H9 (cell line): ENCODE data around the gene IRF7. TPM values are rescaled to one million over a fixed set of nuclear protein-coding genes. Genes with fewer than 3 reads are reported as not detected.

Source experiments
- DNase-seq: peaks from one replicate; pipeline ENCODE4 v3.0.0-alpha.2; 2017
- H2AFZ ChIP-seq: one replicate; pipeline ENCODE4 v1.6.1; 2013; ENCODE audit warnings: mild to moderate bottlenecking, low read length, control low read depth, moderate library complexity
- H2AK5ac ChIP-seq: 2 replicates; pipeline ENCODE4 v1.6.1; 2013; ENCODE audit warnings: low read length, control low read depth, mixed read lengths; ENCODE audit not compliant: insufficient read length
- H2BK120ac ChIP-seq: one replicate; pipeline ENCODE4 v1.6.1; 2013; ENCODE audit warnings: low read depth, mild to moderate bottlenecking, low read length, control low read depth, inconsistent platforms; ENCODE audit not compliant: poor library complexity, severe bottlenecking
- H2BK12ac ChIP-seq: 2 replicates; pipeline ENCODE4 v1.6.1; 2013; ENCODE audit warnings: low read length, control low read depth, mixed read lengths, low read depth; ENCODE audit not compliant: insufficient read length
- H2BK15ac ChIP-seq: 2 replicates; pipeline ENCODE4 v1.6.1; 2013; ENCODE audit warnings: low read depth, low read length, control low read depth
- H2BK20ac ChIP-seq: one replicate; pipeline ENCODE4 v1.6.1; 2013; ENCODE audit warnings: low read depth, mild to moderate bottlenecking, low read length, control low read depth, inconsistent platforms; ENCODE audit not compliant: poor library complexity, severe bottlenecking
- H2BK5ac ChIP-seq: 2 replicates; pipeline ENCODE4 v1.6.1; 2013; ENCODE audit warnings: low read length, control low read depth, mixed read lengths; ENCODE audit not compliant: insufficient read length
- H3K14ac ChIP-seq: 2 replicates; pipeline ENCODE4 v1.6.1; 2013; ENCODE audit warnings: low read length, control low read depth; ENCODE audit not compliant: insufficient read depth
- H3K18ac ChIP-seq: 2 replicates; pipeline ENCODE4 v1.6.1; 2013; ENCODE audit warnings: low read depth, mild to moderate bottlenecking, mixed read lengths, low read length, control low read depth; ENCODE audit not compliant: insufficient read length
- H3K23ac ChIP-seq: 2 replicates; pipeline ENCODE4 v1.6.1; 2013; ENCODE audit warnings: low read length, control low read depth, mixed read lengths, low read depth; ENCODE audit not compliant: insufficient read length
- H3K23me2 ChIP-seq: 2 replicates; pipeline ENCODE4 v1.6.1; 2013; ENCODE audit warnings: low read depth, mild to moderate bottlenecking, mixed read lengths, low read length, control low read depth; ENCODE audit not compliant: insufficient read length, poor library complexity, severe bottlenecking
- H3K27ac ChIP-seq: 2 replicates; pipeline ENCODE4 v1.5.1; 2013; ENCODE audit warnings: low read length, control low read depth, mixed read lengths, low read depth; ENCODE audit not compliant: insufficient read length
- H3K27me3 ChIP-seq: 2 replicates; pipeline ENCODE4 v1.6.1; 2013; ENCODE audit warnings: low read length, control low read depth, inconsistent platforms; ENCODE audit not compliant: insufficient read depth
- H3K4ac ChIP-seq: 2 replicates; pipeline ENCODE4 v1.6.1; 2013; ENCODE audit warnings: low read depth, mild to moderate bottlenecking, control low read depth, inconsistent platforms, low read length, moderate library complexity
- H3K4me1 ChIP-seq: 2 replicates; pipeline ENCODE4 v1.6.1; 2013; ENCODE audit warnings: low read length, control low read depth, inconsistent platforms; ENCODE audit not compliant: insufficient read depth
- H3K4me2 ChIP-seq: 2 replicates; pipeline ENCODE4 v1.6.1; 2013; ENCODE audit warnings: low read length, control low read depth, mixed read lengths; ENCODE audit not compliant: insufficient read length, insufficient read depth
- H3K56ac ChIP-seq: 2 replicates; pipeline ENCODE4 v1.6.1; 2013; ENCODE audit warnings: low read depth, mild to moderate bottlenecking, mixed read lengths, low read length, control low read depth; ENCODE audit not compliant: insufficient read length
- H3K79me1 ChIP-seq: 2 replicates; pipeline ENCODE4 v1.6.1; 2013; ENCODE audit warnings: low read depth, mild to moderate bottlenecking, moderate library complexity, low read length, control low read depth, inconsistent platforms; ENCODE audit not compliant: insufficient read depth, poor library complexity, severe bottlenecking
- H3K79me2 ChIP-seq: 2 replicates; pipeline ENCODE4 v1.6.1; 2013; ENCODE audit warnings: low read length, control low read depth, inconsistent platforms; ENCODE audit not compliant: insufficient read depth
- H3K9ac ChIP-seq: 2 replicates; pipeline ENCODE4 v1.6.1; 2013; ENCODE audit warnings: low read length, control low read depth, mixed read lengths; ENCODE audit not compliant: insufficient read length; ENCODE audit errors: extremely low read depth
- H3K9me3 ChIP-seq: one replicate; pipeline ENCODE4 v1.6.1; 2013; ENCODE audit warnings: low read depth, low read length, inconsistent platforms; ENCODE audit not compliant: control insufficient read depth
- H3T11ph ChIP-seq: one replicate; pipeline ENCODE4 v1.6.1; 2013; ENCODE audit warnings: mild to moderate bottlenecking, low read length, control low read depth, inconsistent platforms
- H4K20me1 ChIP-seq: one replicate; pipeline ENCODE4 v1.6.1; 2013; ENCODE audit not compliant: control insufficient read depth, insufficient read length, insufficient read depth
- H4K5ac ChIP-seq: 2 replicates; pipeline ENCODE4 v1.6.1; 2013; ENCODE audit warnings: low read depth, mild to moderate bottlenecking, mixed read lengths, low read length, control low read depth; ENCODE audit not compliant: insufficient read length
- H4K8ac ChIP-seq: replicated peaks from 2 replicates; pipeline ENCODE4 v1.6.1; 2013; ENCODE audit warnings: low read length, control low read depth, mixed read lengths, low read depth; ENCODE audit not compliant: insufficient read length
- H4K91ac ChIP-seq: 2 replicates; pipeline ENCODE4 v1.6.1; 2013; ENCODE audit warnings: low read depth, mild to moderate bottlenecking, moderate library complexity, mixed read lengths, low read length, control low read depth; ENCODE audit not compliant: insufficient read length
- H3K27ac Mint-ChIP-seq, 3 experiments: 2 replicates in 2 of 3; 3 replicates in 1 of 3; pipeline ENCODE4 v1.8.0; 2020 to 2021; ENCODE audit warnings: mixed read lengths in 3 of 3, mild to moderate bottlenecking in 1 of 3, moderate library complexity in 1 of 3
- H3K27me3 Mint-ChIP-seq: 2 replicates; pipeline ENCODE4 v1.8.0; 2021; ENCODE audit warnings: low read depth, mild to moderate bottlenecking, moderate library complexity, mixed read lengths
- H3K36me3 Mint-ChIP-seq, 3 experiments: 2 replicates in 2 of 3; 3 replicates in 1 of 3; pipeline ENCODE4 v1.8.0; 2020 to 2021; ENCODE audit warnings: low read depth in 3 of 3, mixed read lengths in 3 of 3; ENCODE audit not compliant: insufficient read depth in 1 of 3
- H3K4me1 Mint-ChIP-seq, 2 experiments: 2 replicates each; pipeline ENCODE4 v1.8.0; 2020; ENCODE audit warnings: mixed read lengths in 2 of 2
- H3K4me3 Mint-ChIP-seq, 2 experiments: 2 replicates in 1 of 2; 3 replicates in 1 of 2; pipeline ENCODE4 v1.8.0; 2020 to 2021; ENCODE audit warnings: mild to moderate bottlenecking in 2 of 2, mixed read lengths in 2 of 2, moderate library complexity in 1 of 2
- H3K9me3 Mint-ChIP-seq, 2 experiments: 2 replicates in 1 of 2; 3 replicates in 1 of 2; pipeline ENCODE4 v1.8.0; 2020; ENCODE audit warnings: mild to moderate bottlenecking in 2 of 2, mixed read lengths in 2 of 2, moderate library complexity in 1 of 2
- WGBS: extraction: QIAGEN DNeasy Blood & Tissue Kit; methylation state at CpG from one replicate; pipeline ENCODE4 v1.1.7; 2013; ENCODE audit warnings: missing lambda C conversion rate, low lambda C conversion rate, mixed read lengths; ENCODE audit not compliant: insufficient read length; ENCODE audit errors: extremely low coverage; 5-methylcytosine and 5-hydroxymethylcytosine counted together
- total RNA-seq: library from RNA; stranded (reverse); gene quantifications from 2 replicates; pipeline ENCODE4 v1.2.1, GENCODE V29; 2021
- TF ChIP-seq, protein P1 (sequence below): fragments of 200-600 bp; sonication (generic); conservative IDR thresholded peaks from 3 replicates; pipeline ENCODE4 v1.8.0; 2021; ENCODE audit warnings: antibody characterized with exemption, mild to moderate bottlenecking

IRF7 gene
- total RNA-seq, 1 experiment from 2014 or later = 9.8 TPM

- H3K36me3 Mint-ChIP-seq = peaks cover 0 to 3% (median 0%) of the 10 kb centered on the region in 3 experiments; a peak in 3 of 7 replicates
- no peak within 1 kb of the TSS for H3K18ac ChIP-seq
- H3K4me1 ChIP-seq = no peaks in the 10 kb centered on the region
- H3K4ac ChIP-seq = no peak within 1 kb of the TSS
- no peaks in the 10 kb centered on the region for H3K23me2 ChIP-seq
- H3K27ac Mint-ChIP-seq = no peak within 1 kb of the TSS
- peaks cover 6% of the 10 kb centered on the region; the same call in 1 of the 2 replicates for H3K27me3 ChIP-seq
- peaks cover 28% of the 10 kb centered on the region for H3K27me3 Mint-ChIP-seq
- H4K20me1 ChIP-seq = no peaks in the 10 kb centered on the region
- H3K9me3 Mint-ChIP-seq = no peaks in the 10 kb centered on the region; a peak in 1 of 5 replicates
- no peak within 1 kb of the TSS for H2BK5ac ChIP-seq
- H3K9ac ChIP-seq = no peak within 1 kb of the TSS
- H4K8ac ChIP-seq = no peak within 1 kb of the TSS
- H2BK120ac ChIP-seq = no peak within 1 kb of the TSS
- no peak within 1 kb of the TSS; the same call in 1 of the 2 replicates for H3K14ac ChIP-seq
- H2AFZ ChIP-seq = no peak within 1 kb of the TSS
- no peaks in the 10 kb centered on the region for H3K79me2 ChIP-seq
- no peaks in the 10 kb centered on the region for H3K9me3 ChIP-seq
- no peak within 1 kb of the TSS for H4K91ac ChIP-seq
- H3K4me1 Mint-ChIP-seq = peaks cover 9 to 24% of the 10 kb centered on the region in 2 experiments
- no peak within 1 kb of the TSS for H3K56ac ChIP-seq
- no CpG with 5 or more reads among the region's 33 CpGs for WGBS
- H2BK15ac ChIP-seq = no peak within 1 kb of the TSS
- H3K4me2 ChIP-seq = no peak within 1 kb of the TSS
- H2BK20ac ChIP-seq = no peak within 1 kb of the TSS
- H4K5ac ChIP-seq = no peak within 1 kb of the TSS
- H3K4me3 Mint-ChIP-seq = no peak within 1 kb of the TSS
- H3K23ac ChIP-seq = no peak within 1 kb of the TSS
- DNase-seq = no peak
- H2AK5ac ChIP-seq = no peak within 1 kb of the TSS
- no peak within 1 kb of the TSS for H2BK12ac ChIP-seq
- H3T11ph ChIP-seq = no peak within 1 kb of the TSS
- no peaks in the 10 kb centered on the region for H3K79me1 ChIP-seq
- no peak within 1 kb of the TSS for H3K27ac ChIP-seq
- TF ChIP-seq, protein P1, sequence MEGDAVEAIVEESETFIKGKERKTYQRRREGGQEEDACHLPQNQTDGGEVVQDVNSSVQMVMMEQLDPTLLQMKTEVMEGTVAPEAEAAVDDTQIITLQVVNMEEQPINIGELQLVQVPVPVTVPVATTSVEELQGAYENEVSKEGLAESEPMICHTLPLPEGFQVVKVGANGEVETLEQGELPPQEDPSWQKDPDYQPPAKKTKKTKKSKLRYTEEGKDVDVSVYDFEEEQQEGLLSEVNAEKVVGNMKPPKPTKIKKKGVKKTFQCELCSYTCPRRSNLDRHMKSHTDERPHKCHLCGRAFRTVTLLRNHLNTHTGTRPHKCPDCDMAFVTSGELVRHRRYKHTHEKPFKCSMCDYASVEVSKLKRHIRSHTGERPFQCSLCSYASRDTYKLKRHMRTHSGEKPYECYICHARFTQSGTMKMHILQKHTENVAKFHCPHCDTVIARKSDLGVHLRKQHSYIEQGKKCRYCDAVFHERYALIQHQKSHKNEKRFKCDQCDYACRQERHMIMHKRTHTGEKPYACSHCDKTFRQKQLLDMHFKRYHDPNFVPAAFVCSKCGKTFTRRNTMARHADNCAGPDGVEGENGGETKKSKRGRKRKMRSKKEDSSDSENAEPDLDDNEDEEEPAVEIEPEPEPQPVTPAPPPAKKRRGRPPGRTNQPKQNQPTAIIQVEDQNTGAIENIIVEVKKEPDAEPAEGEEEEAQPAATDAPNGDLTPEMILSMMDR = no peak
Observed at GRCh38 chr11:624705-625635, 9.2 kb upstream of the IRF7 start, which contains the start of gene CDHR5. CDHR5 (minus strand) TSS chr11:624955; CDS start chr11:624902, 53 bp downstream.
